ENCODE data around the gene TCN2. TPM values are rescaled to one million over a fixed set of nuclear protein-coding genes. Genes with fewer than 3 reads are reported as not detected.
"Not testable (repeated sequence)": the region's sequence is repeated elsewhere in the genome, so short reads cannot be mapped to it uniquely, and the experiment has no call there.

Gene TCN2
- total RNA-seq: 10 to 100 TPM in 9 of 10 donors, 1 to 10 TPM in 1; 8.9 to 46.8 (median 14.8) TPM
- polyA plus RNA-seq: 10 to 100 TPM; 11.7 to 17.4 TPM
- long read RNA-seq, donor 1, transcript TCN2-201 (9 exons, 2,535 nt): major isoform, 12 of 20 reads
- long read RNA-seq, donor 1, partial matches to known transcripts: 4 of 20 reads
- long read RNA-seq, donor 1, other reads (novel, unspliced or antisense): 2 of 20 reads
- long read RNA-seq, donor 2, transcript TCN2-201 (9 exons, 2,535 nt): major isoform, 7 of 15 reads
- long read RNA-seq, donor 2, partial matches to known transcripts: 6 of 15 reads
- long read RNA-seq, donor 2, other reads (novel, unspliced or antisense): 1 of 15 reads
- long read RNA-seq, donor 3, transcript TCN2-201 (9 exons, 2,535 nt): major isoform, 67 of 85 reads
- long read RNA-seq, donor 3, transcript TCN2-203 (9 exons, 1,870 nt): minor isoform, 9 of 85 reads
- long read RNA-seq, donor 3, partial matches to known transcripts: 7 of 85 reads
- long read RNA-seq, donor 3, other reads (novel, unspliced or antisense): 2 of 85 reads

DNA sequence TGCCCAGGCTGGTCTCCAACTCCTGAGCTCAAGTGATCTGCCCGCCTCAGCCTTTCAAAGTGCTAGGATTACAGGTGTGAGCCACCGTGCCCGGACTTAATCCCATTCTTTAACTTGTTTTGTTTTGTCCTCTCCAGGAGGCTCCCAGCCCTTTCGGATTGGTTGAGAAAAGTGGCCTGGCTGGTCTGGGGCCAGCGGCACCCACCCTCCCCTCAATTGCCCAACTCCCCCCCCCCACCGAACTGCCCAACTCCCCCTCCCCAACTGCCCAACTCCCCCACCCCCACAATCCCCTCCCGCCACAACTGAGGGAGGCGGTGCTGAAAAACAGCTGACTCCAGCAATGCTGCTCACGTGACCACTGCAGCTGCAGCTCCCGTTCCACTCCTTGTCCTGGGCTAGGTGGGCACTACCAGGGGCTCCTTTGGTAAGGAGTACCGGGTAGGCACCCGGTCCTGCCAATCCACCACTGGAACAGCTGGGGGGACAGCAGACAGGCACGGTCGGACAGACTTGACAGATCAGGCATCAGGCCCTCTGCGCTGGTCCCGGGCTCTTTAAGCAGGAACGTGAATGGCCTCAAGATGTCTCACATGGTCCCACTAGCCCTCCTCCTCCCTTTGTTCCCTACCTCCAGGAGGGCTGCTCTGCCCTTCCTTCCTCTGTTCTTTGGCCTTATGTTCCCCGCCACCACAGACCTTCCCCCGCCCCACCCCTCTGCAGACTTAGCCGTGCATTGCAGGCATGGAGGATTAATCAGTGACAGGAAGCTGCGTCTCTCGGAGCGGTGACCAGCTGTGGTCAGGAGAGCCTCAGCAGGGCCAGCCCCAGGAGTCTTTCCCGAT is at the start of gene TCN2:
TSS of gene TCN2 (plus strand) at position 720 of the 845 bp plus-strand sequence. CDS start 158 bp downstream, outside the sequence.
- intact Hi-C loops (cut with DNase I): loop anchor here in 1 of 10 donors (2.0 kb wide), 1 partner anchor 28 kb away; the partner anchor contains the start of gene SLC35E4
- H3K27ac ChIP-seq: peak within 1 kb of the TSS; percentile 65 to 92 (median 84)
- H3K27me3 ChIP-seq: no peaks in the 10 kb centered on the region
- peak within 1 kb of the TSS; percentile 29 to 88 (median 66) for H3K4me3 ChIP-seq
- 1% methylated on average over 22 to 24 of the region's 24 CpGs for WGBS, 2 donors
- TF ChIP-seq, protein P1, sequence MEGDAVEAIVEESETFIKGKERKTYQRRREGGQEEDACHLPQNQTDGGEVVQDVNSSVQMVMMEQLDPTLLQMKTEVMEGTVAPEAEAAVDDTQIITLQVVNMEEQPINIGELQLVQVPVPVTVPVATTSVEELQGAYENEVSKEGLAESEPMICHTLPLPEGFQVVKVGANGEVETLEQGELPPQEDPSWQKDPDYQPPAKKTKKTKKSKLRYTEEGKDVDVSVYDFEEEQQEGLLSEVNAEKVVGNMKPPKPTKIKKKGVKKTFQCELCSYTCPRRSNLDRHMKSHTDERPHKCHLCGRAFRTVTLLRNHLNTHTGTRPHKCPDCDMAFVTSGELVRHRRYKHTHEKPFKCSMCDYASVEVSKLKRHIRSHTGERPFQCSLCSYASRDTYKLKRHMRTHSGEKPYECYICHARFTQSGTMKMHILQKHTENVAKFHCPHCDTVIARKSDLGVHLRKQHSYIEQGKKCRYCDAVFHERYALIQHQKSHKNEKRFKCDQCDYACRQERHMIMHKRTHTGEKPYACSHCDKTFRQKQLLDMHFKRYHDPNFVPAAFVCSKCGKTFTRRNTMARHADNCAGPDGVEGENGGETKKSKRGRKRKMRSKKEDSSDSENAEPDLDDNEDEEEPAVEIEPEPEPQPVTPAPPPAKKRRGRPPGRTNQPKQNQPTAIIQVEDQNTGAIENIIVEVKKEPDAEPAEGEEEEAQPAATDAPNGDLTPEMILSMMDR (IDR thresholded peaks at IDR 0.05): peak in 2 of 9 donors; percentile 16 to 19
- peaks cover 0 to 22% (median 0%) of the 10 kb centered on the region in 9 donors for H3K36me3 ChIP-seq
- ATAC-seq: peak; percentile 78 to 91 (median 87)
- H3K9me3 ChIP-seq: no peaks in the 10 kb centered on the region
- peak; percentile 62 to 76 for DNase-seq
- peaks cover 6 to 58% (median 42%) of the 10 kb centered on the region in 9 donors for H3K4me1 ChIP-seq

DNA sequence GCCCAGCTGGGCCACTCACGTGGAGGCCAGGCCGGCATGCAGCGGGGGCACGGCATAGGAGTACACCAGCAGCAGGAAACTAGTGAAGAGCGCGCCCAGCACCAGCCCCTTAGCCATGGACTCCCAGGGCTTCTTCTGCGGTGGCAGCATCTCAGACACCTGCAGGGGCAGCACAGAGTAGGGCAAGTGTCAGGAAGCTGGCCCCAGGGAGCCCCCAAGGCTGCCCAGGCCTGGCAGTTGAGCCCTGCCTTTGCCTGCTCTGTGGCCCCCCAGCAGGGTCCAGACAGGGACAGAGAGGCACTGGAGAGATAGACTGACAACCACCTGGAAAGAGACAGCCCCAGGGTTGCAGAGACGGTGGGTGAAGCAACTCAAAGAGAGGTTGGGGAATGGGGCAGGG is 49.7 kb upstream of the TCN2 start:
- no peaks in the 10 kb centered on the region for H3K9me3 ChIP-seq
- no peaks in the 10 kb centered on the region for H3K4me1 ChIP-seq
- ATAC-seq: no peak
- no peak overlapping the region for H3K27ac ChIP-seq
- H3K36me3 ChIP-seq: no peaks in the 10 kb centered on the region
- peaks cover 0 to 5% (median 0%) of the 10 kb centered on the region in 7 donors for H3K27me3 ChIP-seq
- intact Hi-C loops (cut with DNase I): no loop called here
- DNase-seq: no peak
- H3K4me3 ChIP-seq: no peak overlapping the region
- 79 to 81% methylated on average over 8 of the region's 8 CpGs for WGBS, 2 donors
- TF ChIP-seq, protein P1 (IDR thresholded peaks at IDR 0.05): no peak

DNA sequence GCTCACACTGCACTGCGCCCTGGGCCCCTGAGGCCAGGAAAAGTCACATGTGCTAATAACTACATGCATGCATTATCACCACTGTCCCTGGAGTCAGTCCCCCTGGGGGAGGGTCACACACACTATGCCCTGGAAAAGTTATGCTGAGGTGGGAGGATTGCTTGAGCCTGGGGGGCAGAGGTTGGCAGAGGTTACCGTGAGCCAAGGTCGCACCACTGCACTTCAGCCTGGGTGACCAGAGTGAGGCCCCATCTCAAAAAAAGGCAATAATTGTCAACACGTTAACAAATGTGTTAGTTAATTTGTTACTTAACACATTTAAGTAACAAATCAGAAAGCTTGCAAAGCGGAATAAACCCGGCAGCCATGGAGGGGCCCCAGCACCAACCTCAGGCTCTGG is 47.1 kb upstream of the TCN2 start:
- 79 to 86% methylated on average over 6 of the region's 6 CpGs for WGBS, 2 donors
- intact Hi-C loops (cut with DNase I): no loop called here
- Histone ChIP-seq H3K4me3 (no peak overlapping the region), H3K27me3 (peaks cover 0 to 5% (median 0%) of the 10 kb centered on the region in 7 donors), H3K36me3 (no peaks in the 10 kb centered on the region), H3K4me1 (no peaks in the 10 kb centered on the region), H3K27ac (no peak overlapping the region), H3K9me3 (no peaks in the 10 kb centered on the region)
- ATAC-seq: no peak
- TF ChIP-seq, protein P1 (IDR thresholded peaks at IDR 0.05): no peak
- no peak for DNase-seq

DNA sequence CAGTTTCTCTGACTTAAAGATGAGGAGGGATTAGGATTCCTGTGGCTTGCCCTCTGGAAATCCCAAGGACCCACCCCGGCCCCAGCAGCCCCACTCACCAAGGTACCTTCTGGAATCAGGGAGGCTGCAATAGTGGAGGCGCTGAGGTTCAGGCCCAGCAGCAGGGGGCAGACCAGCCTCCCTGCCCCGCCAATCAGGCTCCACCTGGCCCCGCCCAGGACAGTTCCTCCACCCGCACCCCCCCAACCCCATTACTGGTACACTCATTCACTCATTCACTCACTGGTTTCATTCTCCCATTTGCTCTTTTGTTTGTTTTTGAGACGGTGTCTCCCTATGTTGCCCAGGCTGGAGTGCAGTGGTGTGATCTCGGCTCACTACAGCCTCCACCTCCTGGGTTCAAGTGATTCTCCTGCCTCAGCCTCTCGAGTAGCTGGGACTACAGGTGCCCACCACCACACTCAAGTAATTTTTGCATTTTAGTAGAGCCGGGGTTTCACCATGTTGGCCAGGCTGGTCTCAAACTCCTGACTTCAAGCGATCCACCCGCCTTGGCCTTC is 46.3 kb upstream of the TCN2 start:
- H3K27ac ChIP-seq; H3K27me3 ChIP-seq; ATAC-seq; H3K9me3 ChIP-seq; H3K4me1 ChIP-seq; intact Hi-C loops (cut with DNase I); H3K4me3 ChIP-seq; DNase-seq; H3K36me3 ChIP-seq: not testable (repeated sequence)
- 85 to 90% methylated on average over 11 of the region's 11 CpGs for WGBS, 2 donors
